Ovary (tissue), 9 donors: ENCODE measurements around the gene KIF13A. TPM values are rescaled to one million over a fixed set of nuclear protein-coding genes. Genes with fewer than 3 reads are reported as not detected.
"Not testable (repeated sequence)": the region's sequence is repeated elsewhere in the genome, so short reads cannot be mapped to it uniquely, and the experiment has no call there.

Experiments used
- DNase-seq, 5 donors: peaks; one replicate each; pipeline ENCODE4 v3.0.0-alpha.2; 2019 to 2020
- H3K27ac ChIP-seq, 2 donors: fragments of 200-600 bp; one replicate each; pipeline versions ENCODE4 v1.5.1 to v1.8.0; 2019 to 2022
- H3K27me3 ChIP-seq: fragments of 200-600 bp; one replicate; pipeline ENCODE4 v1.8.0; 2022
- H3K36me3 ChIP-seq: fragments of 200-600 bp; sonication (generic); one replicate; pipeline ENCODE4 v1.5.1; 2019
- H3K4me1 ChIP-seq: one replicate; pipeline ENCODE4 v1.8.1; 2013; ENCODE audit warnings: mild to moderate bottlenecking, moderate library complexity; ENCODE audit not compliant: insufficient read depth
- H3K4me3 ChIP-seq: fragments of 200-600 bp; sonication (generic); one replicate; pipeline ENCODE4 v1.5.1; 2017
- H3K9me3 ChIP-seq, 2 donors: fragments of 200-600 bp in 1 of 2; sonication (generic) in 1 of 2; one replicate each; pipeline versions ENCODE4 v1.5.1 to v1.8.1; 2013 to 2019; ENCODE audit warnings: mild to moderate bottlenecking in 1 of 2, moderate library complexity in 1 of 2
- CTCF ChIP-seq, 3 donors: fragments of 450-650 bp in 2 of 3; fragments of 200-600 bp in 1 of 3; IDR thresholded peaks; one replicate each; pipeline versions ENCODE4 v1.5.1 to v1.8.0; 2016 to 2022; ENCODE audit warnings: antibody characterized with exemption in 3 of 3, mild to moderate bottlenecking in 1 of 3
- EP300 ChIP-seq: sonication (generic); formaldehyde crosslinking; IDR thresholded peaks from one replicate; pipeline ENCODE4 v1.6.1; 2017; ENCODE audit warnings: antibody characterized with exemption
- POLR2A ChIP-seq: fragments of 450-650 bp; IDR thresholded peaks from one replicate; pipeline ENCODE4 v1.6.1; 2017; ENCODE audit warnings: antibody characterized with exemption, mild to moderate bottlenecking, moderate library complexity
- WGBS, 3 donors: extraction: QIAGEN DNeasy Blood & Tissue Kit in 1 of 3; methylation state at CpG; one replicate each; pipeline versions ENCODE4 v1.1.5 to v1.1.7; 2013 to 2017; 5-methylcytosine and 5-hydroxymethylcytosine counted together
- intact Hi-C, 4 donors: fragments of 100-400 bp; cut with DNase I; formaldehyde crosslinking; loops; one replicate each; pipeline versions ENCODE4 v1.11.0 to v1.15.1; 2022 to 2023
- polyA plus RNA-seq, 2 donors: library from polyadenylated mRNA; stranded (reverse); fragments of 200-250 nt in 1 of 2; fragments of 350-450 nt in 1 of 2; fragmentation: Illumina TruSeq in 1 of 2; extraction: RNeasy Lipid Tissue Mini Kit (QIAGEN cat#74804) in 1 of 2; gene quantifications; one replicate each; pipeline ENCODE4 v1.2.3, GENCODE V29; 2013 to 2014
- total RNA-seq, 7 donors: library from RNA; depleted of rRNA in 2 of 7; stranded (reverse); fragments of >200 nt in 2 of 7; fragmentation: NEBNext Ultra II Directional in 3 of 7; extraction: Animal tissue kit (Norgen Biotek cat#: 25700) in 3 of 7; gene quantifications; one replicate each; pipeline versions ENCODE4 v1.1.0 to v1.2.4, GENCODE V29; 2016 to 2023
- donor health status: DM: no; HTN: no; CAD: no; lungs with moderate emphysema.
- donor health status: DM: no; HTN: no; CAD: no.
- donor health status: Bipolar disorder and iron deficiency.
- donor health status: DM: yes; HTN: yes; CAD: no.
- donor health status: DM: no; HTN: no; CAD: no.
- donor health status: DM: yes; HTN: yes; CAD: no.

KIF13A gene
- total and polyA plus RNA-seq, 9 donors, result 18.4 to 44.4 (median 38.0) TPM

- no peak overlapping the region for H3K27ac ChIP-seq
- no peaks in the 10 kb centered on the region for H3K36me3 ChIP-seq
- TF ChIP-seq EP300 (no peak), POLR2A (no peak), CTCF (IDR thresholded peaks at IDR 0.05) (no peak)
- DNase-seq, result no peak
- intact Hi-C loops, result loop anchor here in 1 of 4 donors (10.0 kb wide), 1 partner anchor 49 kb away; no protein-coding TSS in a partner anchor
- H3K4me3 ChIP-seq, result no peak overlapping the region
- no peaks in the 10 kb centered on the region for H3K9me3 ChIP-seq
- WGBS, 3 donors, result 83 to 98% (median 96%) methylated on average over 2 of the region's 2 CpGs
- no peaks in the 10 kb centered on the region for H3K27me3 ChIP-seq
- peaks cover 2% of the 10 kb centered on the region for H3K4me1 ChIP-seq
These were observed 3.7 kb downstream of the KIF13A start for GRCh38 chr6:17983730-17984129.

- no peaks in the 10 kb centered on the region for H3K9me3 ChIP-seq
- H3K27ac ChIP-seq, result no peak overlapping the region
- no peaks in the 10 kb centered on the region for H3K4me1 ChIP-seq
- WGBS, 3 donors, result 87 to 98% (median 95%) methylated on average over 4 of the region's 4 CpGs
- DNase-seq, result no peak
- intact Hi-C loops, result loop anchor here in 1 of 4 donors (10.0 kb wide), 1 partner anchor 46 kb away; no protein-coding TSS in a partner anchor
- H3K36me3 ChIP-seq, result no peaks in the 10 kb centered on the region
- H3K27me3 ChIP-seq, result no peaks in the 10 kb centered on the region
- no peak overlapping the region for H3K4me3 ChIP-seq
- TF ChIP-seq EP300 (no peak), CTCF (IDR thresholded peaks at IDR 0.05) (no peak), POLR2A (no peak)
These were observed 7.1 kb downstream of the KIF13A start for GRCh38 chr6:17980329-17980728.

- no peak for DNase-seq
- H3K27ac ChIP-seq, result no peak overlapping the region
- no peaks in the 10 kb centered on the region for H3K36me3 ChIP-seq
- TF ChIP-seq POLR2A (no peak), EP300 (no peak), CTCF (IDR thresholded peaks at IDR 0.05) (no peak)
- no peaks in the 10 kb centered on the region for H3K4me1 ChIP-seq
- H3K9me3 ChIP-seq, result no peaks in the 10 kb centered on the region
- intact Hi-C loops, result no loop called here
- no peaks in the 10 kb centered on the region for H3K27me3 ChIP-seq
- no peak overlapping the region for H3K4me3 ChIP-seq
These were observed 8.0 kb downstream of the KIF13A start for GRCh38 chr6:17979479-17979878.

GRCh38 chr6:17976258-17976657, 11.2 kb downstream of the KIF13A start:
- H3K4me1 ChIP-seq, H3K27me3 ChIP-seq, H3K4me3 ChIP-seq, DNase-seq, H3K9me3 ChIP-seq, intact Hi-C loops, H3K27ac ChIP-seq, H3K36me3 ChIP-seq: not testable (repeated sequence)
- 96 to 98% (median 97%) methylated on average over 33 to 36 of the region's 36 CpGs for WGBS, 3 donors

GRCh38 chr6:17974570-17975368, 12.7 kb downstream of the KIF13A start:
- DNase-seq, result no peak
- no peaks in the 10 kb centered on the region for H3K36me3 ChIP-seq
- H3K27ac ChIP-seq, result no peak overlapping the region
- no peak overlapping the region for H3K4me3 ChIP-seq
- 97 to 99% (median 97%) methylated on average over 5 of the region's 5 CpGs for WGBS, 3 donors
- H3K4me1 ChIP-seq, result peaks cover 4% of the 10 kb centered on the region
- H3K9me3 ChIP-seq, result no peaks in the 10 kb centered on the region
- no peaks in the 10 kb centered on the region for H3K27me3 ChIP-seq
- TF ChIP-seq CTCF (IDR thresholded peaks at IDR 0.05), result no peak
- TF ChIP-seq POLR2A, result no peak
- TF ChIP-seq EP300, result no peak
- intact Hi-C loops, result no loop called here
